DMS53 (cell line): ENCODE measurements around the gene PDIA4.

Experiments used
- DNase-seq: peaks from one replicate; lab custom pipeline; 2025; lab: John Stamatoyannopoulos, UW

PDIA4 gene

DNA sequence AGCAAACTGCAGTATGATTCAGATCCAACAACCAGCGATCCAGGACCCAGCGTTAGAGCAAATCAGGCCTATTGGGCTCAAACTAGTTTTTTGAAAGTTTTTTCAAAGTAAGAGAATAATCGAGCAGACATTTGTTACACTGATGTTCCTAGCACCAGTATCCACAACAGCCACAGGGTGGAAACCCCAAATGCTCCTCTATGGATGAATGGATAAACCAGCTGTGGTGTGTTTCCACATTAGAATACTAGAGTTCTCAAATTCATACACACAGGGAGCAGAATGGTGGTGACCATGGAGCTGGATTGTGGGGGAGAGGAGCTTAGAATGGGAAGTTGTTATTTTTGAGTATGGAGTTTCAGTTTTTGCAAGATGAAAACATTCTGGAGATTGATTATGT, 60.7 kb downstream of the PDIA4 start:
- DNase-seq, result no peak

- DNase-seq, result no peak
These were observed 61.3 kb downstream of the PDIA4 start for GRCh38 chr7:148967032-148967372.

DNA sequence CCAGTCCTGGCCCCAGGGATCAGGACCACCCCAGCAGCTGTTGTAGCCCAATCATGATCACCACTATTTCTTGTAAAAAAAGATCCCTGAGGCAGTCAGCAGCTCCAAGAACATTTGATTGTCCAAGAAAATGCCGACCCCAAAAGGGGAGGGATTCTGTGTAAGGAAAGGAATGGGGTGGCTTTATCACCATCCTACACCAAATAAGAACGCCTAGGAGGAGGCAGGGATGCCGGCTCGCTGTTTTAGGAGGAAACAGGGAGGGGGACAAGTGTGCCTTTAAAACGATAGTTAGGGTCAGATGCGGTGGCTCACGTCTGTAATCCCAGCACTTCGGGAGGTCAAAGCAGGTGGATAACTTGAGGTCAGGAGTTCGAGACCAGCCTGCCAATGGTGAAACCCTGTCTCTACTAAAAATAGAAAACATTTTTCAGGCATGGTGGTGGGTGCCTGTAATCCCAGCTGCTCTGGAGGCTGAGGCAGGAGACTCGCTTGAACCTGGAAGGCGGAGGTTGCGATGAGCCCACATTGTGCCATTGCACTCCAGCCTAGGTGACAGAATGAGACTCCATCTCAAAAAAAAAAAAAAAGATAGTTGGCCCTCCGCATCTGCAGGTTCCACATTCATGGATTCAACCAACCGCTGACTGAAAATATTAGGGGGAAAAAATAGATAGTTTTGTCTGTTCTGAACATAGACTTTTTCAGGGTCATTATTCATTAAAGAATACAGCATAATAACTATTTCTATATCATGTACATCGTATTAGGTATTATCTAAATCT, 63.6 kb downstream of the PDIA4 start:
- peak; percentile 59 for DNase-seq

- DNase-seq, result peak; percentile 86
These were observed 64.5 kb downstream of the PDIA4 start for GRCh38 chr7:148963583-148964482.

- peak; percentile 89 for DNase-seq
These were observed 65.3 kb downstream of the PDIA4 start for GRCh38 chr7:148962823-148963582.

- DNase-seq, result no peak
These were observed 65.9 kb downstream of the PDIA4 start for GRCh38 chr7:148962440-148962822.

DNA sequence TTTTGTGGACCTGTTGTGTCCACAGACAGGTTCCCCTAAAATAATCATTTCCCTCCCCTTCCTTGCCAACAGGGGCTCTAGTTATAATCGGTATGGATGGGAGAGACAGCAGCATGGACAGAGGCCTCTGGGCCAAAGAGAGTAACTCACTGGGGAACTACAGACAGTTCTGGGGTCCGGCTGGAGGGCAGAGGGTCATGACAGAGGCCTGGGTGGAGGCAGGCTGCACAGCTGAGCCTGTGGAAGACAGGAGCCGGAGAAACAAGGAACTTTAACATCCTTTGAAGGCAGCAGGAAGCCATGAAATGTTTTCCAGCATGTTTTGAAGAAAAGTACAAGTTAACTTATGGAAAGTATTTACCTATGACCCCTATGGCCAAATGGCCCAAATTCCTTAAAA, 68.6 kb downstream of the PDIA4 start:
- no peak for DNase-seq

GRCh38 chr7:148958061-148958460, 70.2 kb downstream of the PDIA4 start:
- no peak for DNase-seq

- DNase-seq, result no peak
These were observed 73.5 kb downstream of the PDIA4 start for GRCh38 chr7:148954766-148955165.

GRCh38 chr7:148953676-148954075, 74.6 kb downstream of the PDIA4 start:
- DNase-seq, result no peak
